DND-41 (cell line): ENCODE data around the gene FBXO22.
"Not testable (repeated sequence)": the region's sequence is repeated elsewhere in the genome, so short reads cannot be mapped to it uniquely, and the experiment has no call there.

ENCODE experiments used
- ATAC-seq: fragments of 200-7000 bp; cut with Tn5 transposase; 3 replicates; pipeline ENCODE4 v1.9.1; 2021; ENCODE audit warnings: low read depth; ENCODE audit not compliant: insufficient read depth
- DNase-seq: peaks from one replicate; pipeline ENCODE4 v3.0.0-alpha.2; 2020
- H2AFZ ChIP-seq: 2 replicates; pipeline ENCODE4 v1.6.0; 2012; ENCODE audit warnings: low read depth, low read length
- H3K27ac ChIP-seq: 2 replicates; pipeline ENCODE4 v1.5.1; 2012; ENCODE audit warnings: low read length, inconsistent platforms
- H3K27me3 ChIP-seq: fragments of 200-600 bp; sonication (generic); 2 replicates; pipeline ENCODE4 v1.6.0; 2012; ENCODE audit warnings: low read length, mild to moderate bottlenecking, inconsistent platforms; ENCODE audit not compliant: insufficient read depth, poor library complexity
- H3K36me3 ChIP-seq: 2 replicates; pipeline ENCODE4 v1.5.1; 2012; ENCODE audit warnings: low read length, inconsistent platforms; ENCODE audit not compliant: insufficient read depth
- H3K4me1 ChIP-seq: 2 replicates; pipeline ENCODE4 v1.5.1; 2012; ENCODE audit warnings: mild to moderate bottlenecking, low read length; ENCODE audit not compliant: insufficient read depth
- H3K4me2 ChIP-seq: 2 replicates; pipeline ENCODE4 v1.6.0; 2012; ENCODE audit warnings: mild to moderate bottlenecking, moderate library complexity, low read length, inconsistent platforms; ENCODE audit not compliant: insufficient read depth
- H3K4me3 ChIP-seq, 2 experiments: fragments of 200-600 bp in 1 of 2; shearing (Covaris generic) in 1 of 2; 2 replicates each; pipeline ENCODE4 v1.5.1; 2012 to 2016; ENCODE audit warnings: inconsistent platforms in 2 of 2, low read length in 2 of 2, mild to moderate bottlenecking in 2 of 2, low read depth in 1 of 2, moderate library complexity in 1 of 2
- H3K79me2 ChIP-seq: 2 replicates; pipeline ENCODE4 v1.6.0; 2012; ENCODE audit warnings: low read length, inconsistent platforms; ENCODE audit not compliant: insufficient read depth
- H3K9ac ChIP-seq: 2 replicates; pipeline ENCODE4 v1.6.0; 2012; ENCODE audit warnings: low read depth, mild to moderate bottlenecking, inconsistent platforms, low read length, moderate library complexity
- H3K9me3 ChIP-seq: 2 replicates; pipeline ENCODE4 v1.5.1; 2012; ENCODE audit warnings: low read length, moderate library complexity, mild to moderate bottlenecking, inconsistent platforms; ENCODE audit not compliant: insufficient read depth, severe bottlenecking
- H4K20me1 ChIP-seq: 2 replicates; pipeline ENCODE4 v1.6.0; 2012; ENCODE audit warnings: low read length; ENCODE audit not compliant: insufficient read depth
- CTCF ChIP-seq: IDR thresholded peaks from 2 replicates; pipeline ENCODE4 v1.5.1; 2012; ENCODE audit warnings: borderline replicate concordance, low read length, moderate library complexity, mild to moderate bottlenecking; ENCODE audit not compliant: poor library complexity, severe bottlenecking; ENCODE audit errors: extremely low read depth
- EZH2 ChIP-seq: IDR thresholded peaks from 3 replicates; pipeline ENCODE4 v1.6.1; 2012; ENCODE audit warnings: borderline replicate concordance, low read depth, mild to moderate bottlenecking, moderate library complexity, low read length, inconsistent platforms; ENCODE audit not compliant: severe bottlenecking

The FBXO22 gene

GRCh38 chr15:75900577-75900976 lies 3.1 kb upstream of the FBXO22 start:
- no peak overlapping the region for H3K4me3 ChIP-seq
- peaks cover 22% of the 10 kb centered on the region for H3K79me2 ChIP-seq
- H4K20me1 ChIP-seq, result no peaks in the 10 kb centered on the region
- H3K4me2 ChIP-seq, result no peak overlapping the region
- TF ChIP-seq CTCF (no peak), EZH2 (no peak)
- H2AFZ ChIP-seq, result no peak overlapping the region
- DNase-seq (no peak), ATAC-seq (no peak)
- H3K27ac ChIP-seq, result no peak overlapping the region
- H3K4me1 ChIP-seq, result peaks cover 43% of the 10 kb centered on the region
- H3K36me3 ChIP-seq, result peaks cover 40% of the 10 kb centered on the region
- no peaks in the 10 kb centered on the region for H3K27me3 ChIP-seq
- H3K9me3 ChIP-seq, result no peaks in the 10 kb centered on the region
- no peak overlapping the region for H3K9ac ChIP-seq

DNA sequence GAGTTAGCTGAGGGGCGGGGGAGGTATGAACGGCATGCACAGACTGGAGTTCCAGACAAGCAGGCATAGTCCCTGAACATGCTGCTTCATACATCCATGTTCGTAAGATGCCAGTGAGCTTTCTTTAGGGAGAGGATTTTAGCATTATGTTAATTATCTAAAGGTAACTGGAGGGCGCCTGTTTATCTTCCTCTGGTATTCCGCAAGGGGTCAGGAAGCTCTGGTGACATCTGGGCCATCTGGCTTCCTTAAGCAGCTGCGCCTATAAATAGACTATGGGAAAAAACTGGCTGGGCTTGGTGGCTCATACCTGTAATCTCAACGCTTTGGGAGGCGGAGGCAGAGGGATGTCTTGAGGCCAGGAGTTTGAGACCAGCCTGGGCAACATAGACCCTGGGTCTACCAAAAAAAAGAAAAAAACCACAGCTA lies 1.5 kb upstream of the FBXO22 start:
- TF ChIP-seq CTCF, result no peak
- peaks cover 37% of the 10 kb centered on the region for H3K36me3 ChIP-seq
- H3K27ac ChIP-seq, result no peak overlapping the region
- H3K9ac ChIP-seq, result no peak overlapping the region; the same call in 1 of the 2 replicates
- no peaks in the 10 kb centered on the region for H4K20me1 ChIP-seq
- H3K4me1 ChIP-seq, result peaks cover 48% of the 10 kb centered on the region
- H3K27me3 ChIP-seq, result no peaks in the 10 kb centered on the region
- peak overlapping the region in 1 of 2 experiments; percentile 88; a peak in 1 of 4 replicates for H3K4me3 ChIP-seq
- peak overlapping the region; percentile 73 for H3K4me2 ChIP-seq
- no peaks in the 10 kb centered on the region for H3K9me3 ChIP-seq
- DNase-seq (no peak), ATAC-seq (no peak)
- H3K79me2 ChIP-seq, result peaks cover 24% of the 10 kb centered on the region
- no peak overlapping the region for H2AFZ ChIP-seq

- Histone ChIP-seq H3K79me2 (peaks cover 39% of the 10 kb centered on the region), H2AFZ (no peak overlapping the region), H3K9ac (no peak overlapping the region), H3K4me3 (no peak overlapping the region; a peak in 1 of 4 replicates), H4K20me1 (no peaks in the 10 kb centered on the region; the same call in 1 of the 2 replicates), H3K27ac (no peak overlapping the region), H3K4me2 (peak overlapping the region; percentile 43; the same call in 1 of the 2 replicates), H3K4me1 (peaks cover 48% of the 10 kb centered on the region), H3K36me3 (peaks cover 29% of the 10 kb centered on the region), H3K9me3 (no peaks in the 10 kb centered on the region), H3K27me3 (no peaks in the 10 kb centered on the region)
- DNase-seq, result no peak
- ATAC-seq, result no peak
- TF ChIP-seq CTCF (no peak), EZH2 (no peak)
Measured at GRCh38 chr15:75905231-75905630, 1.6 kb downstream of the FBXO22 start.

- ATAC-seq, DNase-seq, H3K4me2 ChIP-seq, H3K9ac ChIP-seq, H3K4me3 ChIP-seq, H3K27ac ChIP-seq, H3K9me3 ChIP-seq, H3K27me3 ChIP-seq, H4K20me1 ChIP-seq, H3K4me1 ChIP-seq, H2AFZ ChIP-seq: not testable (repeated sequence)
- Histone ChIP-seq H3K79me2 (peaks cover 27% of the 10 kb centered on the region; the same call in 1 of the 2 replicates), H3K36me3 (peaks cover 32% of the 10 kb centered on the region)
Measured at GRCh38 chr15:75910355-75910754, 6.7 kb downstream of the FBXO22 start.
